ENCODE results near the gene LMLN.

DNA sequence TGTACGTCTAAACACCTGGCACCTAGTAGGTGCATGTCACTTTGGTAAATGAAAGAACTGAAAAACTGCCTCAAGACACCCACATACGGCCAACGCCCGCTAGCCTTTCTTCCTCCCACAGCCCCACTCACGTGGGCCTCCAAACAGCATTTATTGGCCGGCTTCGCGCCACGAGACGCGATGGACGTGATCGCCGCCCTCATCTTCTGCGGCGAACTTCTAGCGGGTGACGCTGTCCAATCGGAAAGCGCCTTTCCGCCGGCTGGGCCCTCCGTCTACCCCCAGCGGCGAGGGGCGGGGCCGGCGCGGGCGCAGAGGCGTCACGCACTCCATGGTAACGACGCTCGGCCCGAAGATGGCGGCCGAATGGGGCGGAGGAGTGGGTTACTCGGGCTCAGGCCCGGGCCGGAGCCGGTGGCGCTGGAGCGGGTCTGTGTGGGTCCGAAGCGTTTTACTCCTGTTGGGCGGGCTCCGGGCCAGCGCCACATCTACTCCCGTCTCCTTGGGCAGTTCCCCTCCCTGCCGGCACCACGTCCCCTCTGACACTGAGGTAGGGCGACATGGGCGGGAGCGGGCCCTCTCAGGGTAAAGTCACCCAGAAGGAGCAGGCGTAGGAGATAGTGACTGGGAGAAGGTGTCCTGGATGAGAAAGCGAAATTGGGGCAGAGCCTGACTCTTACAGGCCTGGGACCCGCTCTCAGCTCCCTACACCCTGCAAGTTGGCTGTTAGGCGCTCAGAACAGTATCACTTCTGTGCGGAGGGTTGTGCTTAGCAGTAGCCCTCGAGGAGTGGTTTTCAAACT, at the start of gene LMLN:
- TF ChIP-seq TEAD4 (IDR thresholded peaks at IDR 0.05; ENCODE audit: borderline replicate concordance, insufficient read depth): no peak
- TF ChIP-seq, protein P1, sequence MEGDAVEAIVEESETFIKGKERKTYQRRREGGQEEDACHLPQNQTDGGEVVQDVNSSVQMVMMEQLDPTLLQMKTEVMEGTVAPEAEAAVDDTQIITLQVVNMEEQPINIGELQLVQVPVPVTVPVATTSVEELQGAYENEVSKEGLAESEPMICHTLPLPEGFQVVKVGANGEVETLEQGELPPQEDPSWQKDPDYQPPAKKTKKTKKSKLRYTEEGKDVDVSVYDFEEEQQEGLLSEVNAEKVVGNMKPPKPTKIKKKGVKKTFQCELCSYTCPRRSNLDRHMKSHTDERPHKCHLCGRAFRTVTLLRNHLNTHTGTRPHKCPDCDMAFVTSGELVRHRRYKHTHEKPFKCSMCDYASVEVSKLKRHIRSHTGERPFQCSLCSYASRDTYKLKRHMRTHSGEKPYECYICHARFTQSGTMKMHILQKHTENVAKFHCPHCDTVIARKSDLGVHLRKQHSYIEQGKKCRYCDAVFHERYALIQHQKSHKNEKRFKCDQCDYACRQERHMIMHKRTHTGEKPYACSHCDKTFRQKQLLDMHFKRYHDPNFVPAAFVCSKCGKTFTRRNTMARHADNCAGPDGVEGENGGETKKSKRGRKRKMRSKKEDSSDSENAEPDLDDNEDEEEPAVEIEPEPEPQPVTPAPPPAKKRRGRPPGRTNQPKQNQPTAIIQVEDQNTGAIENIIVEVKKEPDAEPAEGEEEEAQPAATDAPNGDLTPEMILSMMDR (IDR thresholded peaks at IDR 0.05): no peak

Data from SK-N-SH (cell line).